ENCODE data around the gene TUBB3. TPM values are rescaled to one million over a fixed set of nuclear protein-coding genes. Genes with fewer than 3 reads are reported as not detected.
"Not testable (repeated sequence)": the region's sequence is repeated elsewhere in the genome, so short reads cannot be mapped to it uniquely, and the experiment has no call there.

The TUBB3 gene
- total RNA-seq, 2 donors from 2014 or later = 0.74 to 9.7 TPM

GRCh38 chr16:89918453-89919347 lies 4.4 kb upstream of the TUBB3 start, which contains the start of gene MC1R:
TSS of gene MC1R (plus strand) at chr16:89918862. CDS start at chr16:89919259, 397 bp downstream.
- Mint-ChIP-seq H3K4me3 (peak within 1 kb of the TSS; percentile 67), H3K9me3 (no peaks in the 10 kb centered on the region), H3K4me1 (peaks cover 16% of the 10 kb centered on the region), H3K27me3 (peaks cover 10% of the 10 kb centered on the region), H3K36me3 (ENCODE audit: low read depth) (no peaks in the 10 kb centered on the region), H3K27ac (no peak within 1 kb of the TSS)
- ATAC-seq (replicated peaks) = no peak

DNA sequence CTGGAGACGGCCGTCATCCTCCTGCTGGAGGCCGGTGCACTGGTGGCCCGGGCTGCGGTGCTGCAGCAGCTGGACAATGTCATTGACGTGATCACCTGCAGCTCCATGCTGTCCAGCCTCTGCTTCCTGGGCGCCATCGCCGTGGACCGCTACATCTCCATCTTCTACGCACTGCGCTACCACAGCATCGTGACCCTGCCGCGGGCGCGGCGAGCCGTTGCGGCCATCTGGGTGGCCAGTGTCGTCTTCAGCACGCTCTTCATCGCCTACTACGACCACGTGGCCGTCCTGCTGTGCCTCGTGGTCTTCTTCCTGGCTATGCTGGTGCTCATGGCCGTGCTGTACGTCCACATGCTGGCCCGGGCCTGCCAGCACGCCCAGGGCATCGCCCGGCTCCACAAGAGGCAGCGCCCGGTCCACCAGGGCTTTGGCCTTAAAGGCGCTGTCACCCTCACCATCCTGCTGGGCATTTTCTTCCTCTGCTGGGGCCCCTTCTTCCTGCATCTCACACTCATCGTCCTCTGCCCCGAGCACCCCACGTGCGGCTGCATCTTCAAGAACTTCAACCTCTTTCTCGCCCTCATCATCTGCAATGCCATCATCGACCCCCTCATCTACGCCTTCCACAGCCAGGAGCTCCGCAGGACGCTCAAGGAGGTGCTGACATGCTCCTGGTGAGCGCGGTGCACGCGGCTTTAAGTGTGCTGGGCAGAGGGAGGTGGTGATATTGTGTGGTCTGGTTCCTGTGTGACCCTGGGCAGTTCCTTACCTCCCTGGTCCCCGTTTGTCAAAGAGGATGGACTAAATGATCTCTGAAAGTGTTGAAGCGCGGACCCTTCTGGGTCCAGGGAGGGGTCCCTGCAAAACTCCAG lies 3.4 kb upstream of the TUBB3 start:
- Mint-ChIP-seq H3K27ac (no peak overlapping the region), H3K27me3 (peaks cover 10% of the 10 kb centered on the region), H3K9me3 (no peaks in the 10 kb centered on the region), H3K4me1 (peaks cover 12% of the 10 kb centered on the region), H3K4me3 (peak overlapping the region; percentile 7), H3K36me3 (ENCODE audit: low read depth) (no peaks in the 10 kb centered on the region)
- no peak for ATAC-seq (replicated peaks)

- H3K9me3 Mint-ChIP-seq = no peaks in the 10 kb centered on the region
- H3K36me3 Mint-ChIP-seq (ENCODE audit: low read depth) = no peaks in the 10 kb centered on the region
- ATAC-seq (replicated peaks) = no peak
- H3K4me3 Mint-ChIP-seq = no peak overlapping the region
- H3K27me3 Mint-ChIP-seq = peaks cover 10% of the 10 kb centered on the region
- H3K4me1 Mint-ChIP-seq = peaks cover 12% of the 10 kb centered on the region
- no peak overlapping the region for H3K27ac Mint-ChIP-seq
Measured at GRCh38 chr16:89920723-89921122, 2.4 kb upstream of the TUBB3 start.

DNA sequence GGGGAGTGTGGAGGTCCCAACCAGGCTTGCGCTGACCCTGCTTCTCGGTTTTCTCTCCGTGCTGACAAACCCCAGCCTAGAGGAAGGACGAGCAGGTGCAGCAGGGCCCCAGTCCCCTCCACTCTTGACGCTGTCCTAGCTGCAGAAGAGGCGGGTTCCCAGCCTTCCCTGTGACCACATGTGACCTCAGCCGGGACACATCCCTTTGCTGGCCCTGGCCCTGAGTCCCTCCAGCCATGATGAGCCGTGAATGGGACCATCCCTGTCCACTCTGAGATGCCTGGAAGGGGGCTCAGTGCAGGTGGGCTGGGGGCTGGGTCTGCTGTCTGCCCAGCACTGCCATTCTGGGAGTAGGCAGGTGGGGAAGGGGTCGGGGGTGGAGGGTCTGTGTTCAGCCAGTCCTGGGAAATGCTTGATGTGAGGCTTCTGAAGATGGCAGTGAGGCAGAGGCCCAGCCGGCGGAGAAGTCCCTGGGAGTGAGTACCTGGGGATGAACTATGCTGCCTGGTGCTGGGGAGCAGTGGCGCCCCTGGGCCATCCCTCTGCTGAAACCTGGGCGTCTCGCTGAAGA lies 1.9 kb upstream of the TUBB3 start:
- H3K27me3 Mint-ChIP-seq = peaks cover 10% of the 10 kb centered on the region
- peaks cover 12% of the 10 kb centered on the region for H3K4me1 Mint-ChIP-seq
- H3K27ac Mint-ChIP-seq = no peak overlapping the region
- H3K36me3 Mint-ChIP-seq (ENCODE audit: low read depth) = no peaks in the 10 kb centered on the region
- ATAC-seq (replicated peaks) = no peak
- no peak overlapping the region for H3K4me3 Mint-ChIP-seq
- H3K9me3 Mint-ChIP-seq = no peaks in the 10 kb centered on the region

- H3K4me1 Mint-ChIP-seq = peaks cover 12% of the 10 kb centered on the region
- H3K36me3 Mint-ChIP-seq (ENCODE audit: low read depth) = no peaks in the 10 kb centered on the region
- H3K4me3 Mint-ChIP-seq = peak overlapping the region; percentile 36
- peaks cover 10% of the 10 kb centered on the region for H3K27me3 Mint-ChIP-seq
- no peak overlapping the region for H3K27ac Mint-ChIP-seq
- ATAC-seq (replicated peaks) = no peak
- no peaks in the 10 kb centered on the region for H3K9me3 Mint-ChIP-seq
Measured at GRCh38 chr16:89921702-89922476, 1.3 kb upstream of the TUBB3 start.

GRCh38 chr16:89922477-89922883 lies 662 bp upstream of the TUBB3 start:
- Mint-ChIP-seq H3K27me3 (peaks cover 10% of the 10 kb centered on the region), H3K36me3 (ENCODE audit: low read depth) (no peaks in the 10 kb centered on the region), H3K27ac (no peak overlapping the region), H3K4me1 (peaks cover 12% of the 10 kb centered on the region), H3K9me3 (no peaks in the 10 kb centered on the region), H3K4me3 (peak overlapping the region; percentile 36)
- no peak for ATAC-seq (replicated peaks)

GRCh38 chr16:89923640-89924296 lies 626 bp downstream of the TUBB3 start:
- H3K27me3 Mint-ChIP-seq = peaks cover 9% of the 10 kb centered on the region
- H3K4me1 Mint-ChIP-seq = peaks cover 8% of the 10 kb centered on the region
- no peak overlapping the region for H3K4me3 Mint-ChIP-seq

GRCh38 chr16:89924297-89924924 lies 1.3 kb downstream of the TUBB3 start:
- ATAC-seq (replicated peaks) = no peak
- Mint-ChIP-seq H3K27ac (no peak overlapping the region), H3K27me3 (peaks cover 8% of the 10 kb centered on the region), H3K4me1 (peaks cover 8% of the 10 kb centered on the region), H3K9me3 (no peaks in the 10 kb centered on the region), H3K4me3 (no peak overlapping the region), H3K36me3 (ENCODE audit: low read depth) (no peaks in the 10 kb centered on the region)

More at GRCh38 chr16:89923640-89924296, 626 bp downstream of the TUBB3 start:
- ATAC-seq (replicated peaks) = no peak
- Mint-ChIP-seq H3K27ac (no peak overlapping the region), H3K9me3 (no peaks in the 10 kb centered on the region), H3K36me3 (ENCODE audit: low read depth) (no peaks in the 10 kb centered on the region)

DNA sequence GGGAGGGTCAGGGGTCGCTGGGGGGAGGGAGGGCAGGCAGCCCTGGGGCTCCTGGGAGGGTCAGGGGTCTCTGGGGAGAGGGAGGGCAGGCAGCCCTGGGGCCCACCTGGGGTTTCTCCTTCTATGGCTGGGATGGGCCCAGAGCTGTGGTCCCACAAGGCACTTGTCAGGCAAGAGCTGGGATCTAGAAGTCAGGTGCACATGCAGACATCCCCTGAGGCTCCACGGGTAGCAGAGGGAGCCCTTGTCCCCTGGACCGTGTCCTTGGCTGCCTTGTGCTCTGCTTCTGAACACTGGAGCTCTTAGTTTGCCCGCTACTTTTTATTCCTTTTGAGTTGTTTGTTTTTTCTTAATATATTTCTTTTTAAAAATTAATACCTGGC lies 1.8 kb downstream of the TUBB3 start:
- H3K27me3 Mint-ChIP-seq = peaks cover 3% of the 10 kb centered on the region
- H3K36me3 Mint-ChIP-seq (ENCODE audit: low read depth) = no peaks in the 10 kb centered on the region
- peaks cover 3% of the 10 kb centered on the region for H3K4me1 Mint-ChIP-seq
- no peak for ATAC-seq (replicated peaks)
- H3K4me3 Mint-ChIP-seq = peak overlapping the region; percentile 17
- H3K9me3 Mint-ChIP-seq = no peaks in the 10 kb centered on the region
- H3K27ac Mint-ChIP-seq = no peak overlapping the region

DNA sequence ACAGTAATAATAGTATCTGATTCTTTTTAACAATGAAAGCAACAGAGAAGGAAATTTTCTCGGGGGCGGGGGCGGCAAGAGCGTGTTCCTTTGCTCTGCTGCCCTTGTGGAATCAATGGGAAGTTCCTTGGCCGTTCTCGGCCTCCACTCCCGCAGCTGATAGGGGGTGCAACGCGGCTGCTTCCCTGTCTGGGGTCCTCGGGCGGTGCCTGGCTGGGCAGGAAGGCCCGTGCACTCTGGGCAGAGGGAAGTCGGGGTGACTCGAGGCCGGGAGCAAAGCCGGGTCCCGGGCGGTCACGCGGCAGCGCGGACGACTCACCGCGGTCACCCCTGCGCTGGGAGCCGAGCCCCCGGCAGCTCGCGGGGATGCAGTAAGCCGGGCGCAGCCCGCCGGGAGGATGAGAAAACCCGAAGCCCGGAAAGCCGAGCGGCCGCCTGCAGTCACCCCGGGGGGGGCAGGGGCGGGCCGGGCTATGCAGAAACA lies 2.5 kb downstream of the TUBB3 start:
- Mint-ChIP-seq H3K27me3 (no peaks in the 10 kb centered on the region), H3K36me3 (ENCODE audit: low read depth) (no peaks in the 10 kb centered on the region), H3K4me1 (no peaks in the 10 kb centered on the region), H3K4me3 (peak overlapping the region; percentile 17), H3K9me3 (no peaks in the 10 kb centered on the region), H3K27ac (no peak overlapping the region)
- ATAC-seq (replicated peaks) = no peak

DNA sequence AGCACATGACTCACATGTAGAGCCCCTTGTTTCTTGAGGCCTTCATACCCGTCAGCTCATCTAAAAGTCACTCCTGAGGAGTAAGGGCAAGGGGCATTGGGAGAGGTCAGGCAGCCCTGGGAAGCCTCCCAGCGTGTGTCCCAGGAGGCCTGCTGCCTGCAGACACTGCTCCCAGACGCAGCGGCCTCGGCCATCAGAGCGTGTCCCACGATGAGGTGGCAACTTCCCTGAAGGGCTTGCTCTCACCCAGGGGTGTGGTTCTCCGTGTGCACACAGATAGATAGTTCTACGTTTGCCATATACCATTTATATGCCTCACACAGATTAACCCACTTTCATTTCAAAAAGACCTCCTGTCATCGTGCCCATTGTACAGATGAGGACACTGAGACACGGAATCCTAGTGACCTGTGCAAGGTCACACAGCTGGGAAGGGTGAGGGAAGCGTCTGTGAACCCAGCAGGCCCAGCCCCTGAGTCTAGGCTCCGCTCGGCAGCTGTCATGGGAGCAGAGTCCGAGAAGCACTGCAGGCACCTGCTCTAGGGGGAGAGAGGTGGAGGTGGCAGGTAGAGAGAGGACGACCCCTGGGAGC lies 8.3 kb downstream of the TUBB3 start:
- H3K4me3 Mint-ChIP-seq = no peak overlapping the region
- H3K27ac Mint-ChIP-seq = no peak overlapping the region
- no peak for ATAC-seq (replicated peaks)
- H3K9me3 Mint-ChIP-seq = no peaks in the 10 kb centered on the region
- no peaks in the 10 kb centered on the region for H3K36me3 Mint-ChIP-seq (ENCODE audit: low read depth)
- H3K27me3 Mint-ChIP-seq = no peaks in the 10 kb centered on the region
- H3K4me1 Mint-ChIP-seq = no peaks in the 10 kb centered on the region

DNA sequence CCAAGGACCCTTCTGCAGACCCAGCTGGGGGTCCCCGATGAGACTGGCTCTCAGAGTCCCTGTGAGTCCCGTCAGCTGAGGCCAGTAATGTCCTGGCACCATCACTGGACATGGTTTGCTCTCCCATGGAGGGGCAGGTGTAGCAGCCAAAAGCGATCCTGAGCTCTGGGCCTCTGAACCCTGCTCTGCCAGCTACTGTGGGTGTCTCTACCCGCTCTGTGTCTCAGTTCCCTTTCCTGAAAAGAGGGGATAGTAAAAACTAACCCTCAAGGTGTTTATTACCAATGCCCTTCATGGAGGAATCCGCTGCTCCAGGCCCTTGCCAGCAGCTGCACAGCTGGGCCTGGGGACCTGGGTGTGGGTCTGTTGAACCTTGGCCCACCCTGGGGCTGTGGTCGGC lies 8.8 kb downstream of the TUBB3 start:
- H3K27ac Mint-ChIP-seq = no peak overlapping the region
- no peaks in the 10 kb centered on the region for H3K36me3 Mint-ChIP-seq (ENCODE audit: low read depth)
- no peaks in the 10 kb centered on the region for H3K27me3 Mint-ChIP-seq
- H3K4me1 Mint-ChIP-seq = no peaks in the 10 kb centered on the region
- H3K4me3 Mint-ChIP-seq = no peak overlapping the region
- no peaks in the 10 kb centered on the region for H3K9me3 Mint-ChIP-seq
- no peak for ATAC-seq (replicated peaks)

- H3K4me3 Mint-ChIP-seq; H3K27ac Mint-ChIP-seq; H3K4me1 Mint-ChIP-seq; H3K36me3 Mint-ChIP-seq (ENCODE audit: low read depth); H3K9me3 Mint-ChIP-seq; H3K27me3 Mint-ChIP-seq; ATAC-seq (replicated peaks): not testable (repeated sequence)
Measured at GRCh38 chr16:89934019-89934418, 10.9 kb downstream of the TUBB3 start.
